ENCODE measurements around the gene INSRR. TPM values are rescaled to one million over a fixed set of nuclear protein-coding genes. Genes with fewer than 3 reads are reported as not detected.

Gene INSRR
- total RNA-seq, 1 donor from 2014 or later, result 0.41 TPM

GRCh38 chr1:156904187-156904959, 45.5 kb upstream of the INSRR start:
- Histone ChIP-seq H3K9me3 (replicated peaks) (no peaks in the 10 kb centered on the region), H3K27me3 (ENCODE audit: low read depth) (peaks cover 35% of the 10 kb centered on the region), H3K36me3 (peaks cover 36% of the 10 kb centered on the region), H3K4me1 (peaks cover 93% of the 10 kb centered on the region), H3K27ac (replicated peaks) (peak overlapping the region; percentile 50), H3K4me3 (peak overlapping the region; percentile 30)
- intact Hi-C loops (cut with micrococcal nuclease), result no loop called here
- TF ChIP-seq CTCF (IDR thresholded peaks at IDR 0.05; ENCODE audit: borderline replicate concordance), result no peak
- DNase-seq, result no peak

- Histone ChIP-seq H3K27ac (replicated peaks) (peak overlapping the region; percentile 50), H3K4me3 (peak overlapping the region; percentile 30), H3K4me1 (peaks cover 97% of the 10 kb centered on the region), H3K27me3 (ENCODE audit: low read depth) (peaks cover 35% of the 10 kb centered on the region), H3K9me3 (replicated peaks) (no peaks in the 10 kb centered on the region), H3K36me3 (peaks cover 30% of the 10 kb centered on the region)
- TF ChIP-seq CTCF (IDR thresholded peaks at IDR 0.05; ENCODE audit: borderline replicate concordance), result no peak
- no peak for DNase-seq
- intact Hi-C loops (cut with micrococcal nuclease), result no loop called here
These were observed 44.6 kb upstream of the INSRR start for GRCh38 chr1:156903328-156904091.

GRCh38 chr1:156901966-156902915, 43.3 kb upstream of the INSRR start:
- DNase-seq, result no peak
- H3K4me1 ChIP-seq, result peaks cover 97% of the 10 kb centered on the region
- intact Hi-C loops (cut with micrococcal nuclease), result no loop called here
- H3K4me3 ChIP-seq, result peak overlapping the region; percentile 6
- no peak for TF ChIP-seq CTCF (IDR thresholded peaks at IDR 0.05; ENCODE audit: borderline replicate concordance)
- peaks cover 17% of the 10 kb centered on the region for H3K36me3 ChIP-seq
- peak overlapping the region; percentile 94 for H3K27ac ChIP-seq (replicated peaks)
- peaks cover 26% of the 10 kb centered on the region for H3K27me3 ChIP-seq (ENCODE audit: low read depth)
- no peaks in the 10 kb centered on the region for H3K9me3 ChIP-seq (replicated peaks)

- TF ChIP-seq CTCF (IDR thresholded peaks at IDR 0.05; ENCODE audit: borderline replicate concordance), result no peak
- DNase-seq, result no peak
- peak overlapping the region; percentile 94 for H3K27ac ChIP-seq (replicated peaks)
- peaks cover 97% of the 10 kb centered on the region for H3K4me1 ChIP-seq
- H3K4me3 ChIP-seq, result peak overlapping the region; percentile 6
- H3K9me3 ChIP-seq (replicated peaks), result no peaks in the 10 kb centered on the region
- peaks cover 23% of the 10 kb centered on the region for H3K27me3 ChIP-seq (ENCODE audit: low read depth)
- peaks cover 10% of the 10 kb centered on the region for H3K36me3 ChIP-seq
- intact Hi-C loops (cut with micrococcal nuclease), result no loop called here
These were observed 42.6 kb upstream of the INSRR start for GRCh38 chr1:156901590-156901900.
